Ishikawa (cell line): Measurements from ENCODE around the gene EBLN2.

Source experiments
- CEBPB ChIP-seq: IDR thresholded peaks from 2 replicates; pipeline ENCODE4 v1.6.1; 2012
- CREB1 ChIP-seq: IDR thresholded peaks from 2 replicates; pipeline ENCODE4 v1.6.1; 2012; ENCODE audit warnings: low read depth
- EGR1 ChIP-seq: IDR thresholded peaks from 2 replicates; pipeline ENCODE4 v1.6.1; 2012
- EP300 ChIP-seq: IDR thresholded peaks from 2 replicates; pipeline ENCODE4 v1.6.1; 2012; ENCODE audit warnings: borderline replicate concordance
- FOXM1 ChIP-seq: IDR thresholded peaks from 2 replicates; pipeline ENCODE4 v1.6.1; 2012; ENCODE audit warnings: low read depth, borderline replicate concordance
- MAX ChIP-seq: IDR thresholded peaks from 2 replicates; pipeline ENCODE4 v1.6.1; 2012
- NFIC ChIP-seq: IDR thresholded peaks from 2 replicates; pipeline ENCODE4 v1.6.1; 2012
- RAD21 ChIP-seq: IDR thresholded peaks from 2 replicates; pipeline ENCODE4 v1.6.1; 2012; ENCODE audit warnings: low read depth
- REST ChIP-seq: IDR thresholded peaks from 2 replicates; pipeline ENCODE4 v1.6.1; 2012; ENCODE audit warnings: low read depth, mild to moderate bottlenecking
- TAF1 ChIP-seq: IDR thresholded peaks from 2 replicates; pipeline ENCODE4 v1.6.1; 2012; ENCODE audit warnings: low read depth, mild to moderate bottlenecking
- TCF12 ChIP-seq: IDR thresholded peaks from 2 replicates; pipeline ENCODE4 v1.6.1; 2012; ENCODE audit warnings: low read depth
- TEAD4 ChIP-seq: IDR thresholded peaks from 2 replicates; pipeline ENCODE4 v1.6.1; 2012
- USF1 ChIP-seq: IDR thresholded peaks from 2 replicates; pipeline ENCODE4 v1.6.1; 2012
- YY1 ChIP-seq: IDR thresholded peaks from 2 replicates; pipeline ENCODE4 v1.6.1; 2012; ENCODE audit warnings: low read depth
- ZBTB7A ChIP-seq: IDR thresholded peaks from 2 replicates; pipeline ENCODE4 v1.6.1; 2012; ENCODE audit warnings: low read depth

EBLN2 gene

GRCh38 chr3:73069187-73069586, 7.7 kb downstream of the EBLN2 start:
- TF ChIP-seq FOXM1, result no peak
- TF ChIP-seq EGR1, result no peak
- no peak for TF ChIP-seq REST
- TF ChIP-seq TAF1, result no peak
- TF ChIP-seq CEBPB, result no peak
- no peak for TF ChIP-seq USF1
- TF ChIP-seq ZBTB7A, result no peak
- TF ChIP-seq CREB1, result no peak
- TF ChIP-seq MAX, result no peak

GRCh38 chr3:73069775-73070444, 8.5 kb downstream of the EBLN2 start:
- TF ChIP-seq EGR1 (no peak), TAF1 (no peak), REST (no peak), YY1 (no peak), MAX (no peak), ZBTB7A (no peak), CREB1 (no peak), FOXM1 (no peak), EP300 (no peak), TEAD4 (no peak), RAD21 (no peak), TCF12 (no peak), NFIC (no peak), USF1 (no peak), CEBPB (no peak)

GRCh38 chr3:73070675-73071575, 9.5 kb downstream of the EBLN2 start:
- TF ChIP-seq USF1, result no peak
- TF ChIP-seq TCF12, result no peak
- TF ChIP-seq TAF1, result no peak
- no peak for TF ChIP-seq MAX
- no peak for TF ChIP-seq NFIC
- no peak for TF ChIP-seq CEBPB
- TF ChIP-seq EGR1, result no peak
- no peak for TF ChIP-seq REST
- TF ChIP-seq FOXM1, result no peak
- no peak for TF ChIP-seq YY1
- TF ChIP-seq ZBTB7A, result no peak
- no peak for TF ChIP-seq TEAD4
